ENCODE data around the gene ARPC3.
"Not testable (repeated sequence)": the region's sequence is repeated elsewhere in the genome, so short reads cannot be mapped to it uniquely, and the experiment has no call there.

The ARPC3 gene

DNA sequence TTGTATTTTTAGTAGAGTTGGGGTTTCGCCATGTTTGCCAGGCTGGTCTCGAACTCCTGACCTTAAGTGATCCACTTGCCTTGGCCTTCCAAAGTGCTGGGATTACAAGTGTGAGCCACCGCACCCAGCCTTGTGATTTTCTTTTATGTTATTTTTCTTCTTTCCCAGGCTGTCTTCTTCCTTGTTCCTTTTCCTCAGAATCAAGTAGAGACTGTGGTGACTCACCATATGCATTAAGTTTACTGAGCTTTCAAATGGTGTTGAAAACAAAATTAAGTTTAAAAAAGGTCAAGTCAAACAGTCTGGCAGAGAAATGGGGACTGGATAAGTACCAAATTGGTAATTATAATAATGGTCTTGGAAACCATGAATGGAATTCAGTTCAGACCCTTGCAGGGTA lies 5.7 kb downstream of the ARPC3 start:
- H3K9me3 Mint-ChIP-seq, result no peaks in the 10 kb centered on the region
- no peak overlapping the region for H3K4me3 Mint-ChIP-seq
- peaks cover 36% of the 10 kb centered on the region for H3K4me1 Mint-ChIP-seq
- CTCF ChIA-PET, result interaction anchor here (1.2 kb wide), 1 partner anchor 13 kb away, joined by 3 read pairs; no protein-coding TSS in a partner anchor
- H3K36me3 Mint-ChIP-seq, result peaks cover 40% of the 10 kb centered on the region
- no peak for DNase-seq
- H3K27me3 Mint-ChIP-seq, result no peaks in the 10 kb centered on the region
- H3K27ac Mint-ChIP-seq, result no peak overlapping the region

GRCh38 chr12:110436231-110436630 lies 13.9 kb downstream of the ARPC3 start:
- Mint-ChIP-seq H3K4me1 (peaks cover 5% of the 10 kb centered on the region), H3K36me3 (peaks cover 41% of the 10 kb centered on the region), H3K27me3 (no peaks in the 10 kb centered on the region), H3K9me3 (no peaks in the 10 kb centered on the region), H3K4me3 (no peak overlapping the region), H3K27ac (no peak overlapping the region)
- DNase-seq, result no peak
- CTCF ChIA-PET, result no interaction called here

- H3K36me3 Mint-ChIP-seq, result peaks cover 25% of the 10 kb centered on the region
- DNase-seq, result no peak
- no peaks in the 10 kb centered on the region for H3K9me3 Mint-ChIP-seq
- H3K4me1 Mint-ChIP-seq, result peaks cover 5% of the 10 kb centered on the region
- H3K27ac Mint-ChIP-seq, result peak overlapping the region; percentile 78
- H3K4me3 Mint-ChIP-seq, result no peak overlapping the region
- CTCF ChIA-PET, result interaction anchor here (0.7 to 2.1 kb wide), 39 partner anchors 8 to 362 kb away, joined by 3 to 38 read pairs (median 5); partner anchors contain the start of genes ANAPC7, ARPC3, FAM216A and GPN3
- H3K27me3 Mint-ChIP-seq, result peaks cover 6% of the 10 kb centered on the region
Observed at GRCh38 chr12:110431957-110432587, 18.1 kb downstream of the ARPC3 start.

- CTCF ChIA-PET, result not testable (repeated sequence)
Observed at GRCh38 chr12:110429676-110430075, 20.5 kb downstream of the ARPC3 start.

GRCh38 chr12:110426406-110426805 lies 23.7 kb downstream of the ARPC3 start:
- no peaks in the 10 kb centered on the region for H3K9me3 Mint-ChIP-seq
- CTCF ChIA-PET, result interaction anchor here (1.1 kb wide), 1 partner anchor 325 kb away, joined by 3 read pairs; no protein-coding TSS in a partner anchor
- DNase-seq, result no peak
- no peak overlapping the region for H3K27ac Mint-ChIP-seq
- H3K4me3 Mint-ChIP-seq, result no peak overlapping the region
- no peaks in the 10 kb centered on the region for H3K36me3 Mint-ChIP-seq
- H3K4me1 Mint-ChIP-seq, result peaks cover 2% of the 10 kb centered on the region
- peaks cover 36% of the 10 kb centered on the region for H3K27me3 Mint-ChIP-seq

More at GRCh38 chr12:110429676-110430075, 20.5 kb downstream of the ARPC3 start:
- H3K9me3 Mint-ChIP-seq, H3K4me3 Mint-ChIP-seq, H3K27ac Mint-ChIP-seq, H3K36me3 Mint-ChIP-seq, DNase-seq, H3K4me1 Mint-ChIP-seq: not testable (repeated sequence)
- peaks cover 12% of the 10 kb centered on the region for H3K27me3 Mint-ChIP-seq

DNA sequence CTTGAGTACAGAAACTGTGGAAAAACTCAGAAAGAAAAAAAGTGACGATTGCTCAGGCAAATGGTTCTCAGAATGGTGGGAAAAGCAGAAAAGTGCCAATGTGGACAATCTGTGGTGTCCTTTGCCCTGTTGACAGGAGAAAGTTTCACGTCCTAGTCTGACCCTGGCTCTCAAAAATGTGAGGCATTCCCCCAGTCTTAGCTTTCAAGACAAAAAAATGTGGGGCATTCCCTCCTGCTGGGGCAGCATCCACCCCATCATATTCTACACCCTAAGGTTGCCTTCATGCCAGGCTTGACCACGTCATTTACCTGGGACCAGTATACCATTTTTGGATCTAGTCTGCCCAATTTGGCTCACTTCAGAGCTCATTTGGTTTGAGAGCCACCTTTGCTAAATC lies 25.9 kb downstream of the ARPC3 start:
- Mint-ChIP-seq H3K9me3 (no peaks in the 10 kb centered on the region), H3K27me3 (peaks cover 45% of the 10 kb centered on the region), H3K4me3 (no peak overlapping the region), H3K36me3 (no peaks in the 10 kb centered on the region), H3K27ac (no peak overlapping the region), H3K4me1 (no peaks in the 10 kb centered on the region)
- DNase-seq, result no peak
- CTCF ChIA-PET, result no interaction called here

DNA sequence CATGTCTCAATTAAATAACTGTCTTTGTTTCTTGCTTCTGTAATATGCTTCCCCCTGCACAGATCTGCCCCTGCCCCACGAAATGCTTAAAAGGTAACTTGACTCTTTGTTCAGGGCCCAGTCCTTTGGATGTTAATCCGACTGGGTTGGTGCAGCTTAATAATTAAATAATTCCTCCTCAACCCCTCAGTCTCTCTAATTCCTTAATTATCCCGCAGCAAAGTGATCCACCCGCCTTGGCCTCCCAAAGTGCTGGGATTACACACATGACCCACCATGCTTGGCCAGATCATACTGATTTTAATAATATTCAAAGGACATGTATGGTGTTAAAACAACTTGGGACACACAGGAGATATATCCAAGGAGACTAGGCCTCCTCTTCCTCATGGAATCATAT lies 28.4 kb downstream of the ARPC3 start:
- Mint-ChIP-seq H3K36me3 (no peaks in the 10 kb centered on the region), H3K4me1 (no peaks in the 10 kb centered on the region), H3K27me3 (peaks cover 54% of the 10 kb centered on the region), H3K27ac (no peak overlapping the region), H3K4me3 (no peak overlapping the region), H3K9me3 (no peaks in the 10 kb centered on the region)
- no peak for DNase-seq
- CTCF ChIA-PET, result interaction anchor here (0.6 to 1.0 kb wide), 3 partner anchors 133 to 322 kb away, joined by 3 read pairs; no protein-coding TSS in a partner anchor

DNA sequence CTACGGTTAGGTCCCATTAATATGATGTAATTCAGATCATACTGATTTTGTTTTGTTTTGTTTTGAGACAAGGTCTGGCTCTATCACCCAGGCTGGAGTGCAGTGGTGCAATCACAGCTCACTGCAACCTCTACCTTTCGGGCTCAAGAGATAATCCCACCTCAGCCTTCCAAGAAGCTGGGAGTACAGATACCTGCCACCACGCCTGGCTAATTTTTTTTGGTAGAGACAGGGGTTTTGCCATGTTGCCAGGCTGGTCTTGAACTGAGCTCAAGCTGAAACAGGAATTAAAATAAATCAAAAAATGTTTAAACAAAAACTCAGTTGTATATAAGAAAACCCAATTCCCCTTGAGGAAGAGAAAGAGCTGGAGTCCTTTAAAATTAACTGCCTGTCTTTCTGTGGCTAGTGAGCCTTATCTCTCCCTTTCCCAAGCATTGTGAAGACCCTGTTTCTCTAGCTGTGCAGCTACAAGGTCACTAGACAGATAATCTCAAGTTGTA lies 28.9 kb downstream of the ARPC3 start:
- Mint-ChIP-seq H3K4me3 (no peak overlapping the region), H3K36me3 (no peaks in the 10 kb centered on the region), H3K27me3 (peaks cover 54% of the 10 kb centered on the region), H3K4me1 (no peaks in the 10 kb centered on the region), H3K9me3 (no peaks in the 10 kb centered on the region), H3K27ac (no peak overlapping the region)
- no peak for DNase-seq
- CTCF ChIA-PET, result interaction anchor here (0.6 to 1.0 kb wide), 3 partner anchors 10 to 320 kb away, joined by 3 to 6 read pairs (median 3); no protein-coding TSS in a partner anchor

DNA sequence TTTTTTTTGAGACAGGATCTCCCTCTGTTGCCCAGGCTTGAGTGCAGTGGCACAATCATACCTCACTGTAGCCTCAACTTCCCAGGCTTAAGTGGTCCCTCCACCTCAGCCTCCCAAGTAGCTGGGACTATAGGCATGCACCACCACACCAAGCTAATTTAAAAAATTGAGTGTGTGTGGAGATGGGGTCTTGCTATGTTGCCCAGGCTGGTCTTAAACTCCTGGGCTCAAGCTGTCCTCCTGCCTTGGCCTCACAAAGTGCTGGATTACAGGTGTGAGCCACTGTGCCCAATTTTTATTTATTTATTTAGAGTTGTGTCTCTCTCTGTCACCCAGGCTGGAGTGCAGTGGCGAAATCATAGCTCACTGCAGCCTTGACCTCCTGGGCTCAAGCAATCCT lies 29.5 kb downstream of the ARPC3 start:
- H3K27ac Mint-ChIP-seq, H3K4me1 Mint-ChIP-seq, H3K4me3 Mint-ChIP-seq, DNase-seq, H3K9me3 Mint-ChIP-seq, H3K36me3 Mint-ChIP-seq: not testable (repeated sequence)
- CTCF ChIA-PET, result interaction anchor here (0.8 to 1.0 kb wide), 2 partner anchors 10 to 319 kb away, joined by 3 to 6 read pairs; no protein-coding TSS in a partner anchor
- peaks cover 54% of the 10 kb centered on the region for H3K27me3 Mint-ChIP-seq

DNA sequence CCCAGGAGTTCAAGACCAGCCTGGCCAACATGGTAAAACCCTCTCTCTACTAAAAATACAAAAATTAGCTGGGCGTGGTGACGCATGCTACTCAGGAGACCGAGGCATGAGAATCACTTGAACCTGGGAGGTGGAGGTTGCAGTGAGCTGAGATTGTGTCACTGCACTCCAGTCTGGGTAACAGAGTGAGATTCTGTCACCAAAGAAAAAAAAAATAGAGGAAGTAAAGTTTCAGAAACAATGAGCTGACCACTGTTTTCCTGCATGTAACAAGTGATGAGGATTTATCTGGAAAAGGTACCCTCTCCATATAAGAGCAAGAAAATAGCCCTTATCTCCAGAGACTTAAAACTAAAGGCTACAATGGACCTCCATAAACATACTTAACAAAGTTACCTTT lies 33.0 kb downstream of the ARPC3 start:
- not testable (repeated sequence) for H3K4me1 Mint-ChIP-seq, H3K4me3 Mint-ChIP-seq, H3K36me3 Mint-ChIP-seq, DNase-seq, H3K9me3 Mint-ChIP-seq, H3K27ac Mint-ChIP-seq
- CTCF ChIA-PET, result interaction anchor here (1.4 kb wide), 1 partner anchor 15 kb away, joined by 3 read pairs; no protein-coding TSS in a partner anchor
- H3K27me3 Mint-ChIP-seq, result peaks cover 30% of the 10 kb centered on the region

DNA sequence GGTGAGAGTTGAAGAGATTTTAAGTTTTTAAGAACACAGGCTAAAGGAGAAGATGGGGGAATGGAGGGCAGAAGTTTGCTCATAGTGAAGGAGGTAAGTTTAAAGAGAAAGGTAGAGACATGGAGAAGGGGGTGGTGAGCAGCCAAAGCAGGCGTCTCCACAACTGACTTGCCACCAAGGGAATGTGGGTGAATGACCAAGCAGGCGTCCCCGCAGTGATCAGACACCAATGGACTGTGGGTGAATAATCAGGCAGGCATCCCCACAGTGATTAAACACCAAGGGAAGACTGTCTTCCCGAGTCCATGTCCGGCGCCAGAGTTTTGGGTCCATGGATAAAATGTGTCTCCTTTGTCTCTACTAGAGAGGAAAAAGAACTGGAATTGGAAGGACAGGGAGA lies 40.1 kb downstream of the ARPC3 start:
- H3K4me1 Mint-ChIP-seq, H3K27ac Mint-ChIP-seq, H3K36me3 Mint-ChIP-seq, DNase-seq, CTCF ChIA-PET, H3K9me3 Mint-ChIP-seq, H3K4me3 Mint-ChIP-seq: not testable (repeated sequence)
- peaks cover 16% of the 10 kb centered on the region for H3K27me3 Mint-ChIP-seq

GRCh38 chr12:110405126-110405662 lies 44.9 kb downstream of the ARPC3 start:
- H3K27ac Mint-ChIP-seq, H3K9me3 Mint-ChIP-seq, DNase-seq, H3K27me3 Mint-ChIP-seq, H3K4me3 Mint-ChIP-seq: not testable (repeated sequence)
- CTCF ChIA-PET, result interaction anchor here (1.2 kb wide), 1 partner anchor 26 kb away, joined by 6 read pairs; no protein-coding TSS in a partner anchor
- peaks cover 31% of the 10 kb centered on the region for H3K4me1 Mint-ChIP-seq
- H3K36me3 Mint-ChIP-seq, result peaks cover 13% of the 10 kb centered on the region

DNA sequence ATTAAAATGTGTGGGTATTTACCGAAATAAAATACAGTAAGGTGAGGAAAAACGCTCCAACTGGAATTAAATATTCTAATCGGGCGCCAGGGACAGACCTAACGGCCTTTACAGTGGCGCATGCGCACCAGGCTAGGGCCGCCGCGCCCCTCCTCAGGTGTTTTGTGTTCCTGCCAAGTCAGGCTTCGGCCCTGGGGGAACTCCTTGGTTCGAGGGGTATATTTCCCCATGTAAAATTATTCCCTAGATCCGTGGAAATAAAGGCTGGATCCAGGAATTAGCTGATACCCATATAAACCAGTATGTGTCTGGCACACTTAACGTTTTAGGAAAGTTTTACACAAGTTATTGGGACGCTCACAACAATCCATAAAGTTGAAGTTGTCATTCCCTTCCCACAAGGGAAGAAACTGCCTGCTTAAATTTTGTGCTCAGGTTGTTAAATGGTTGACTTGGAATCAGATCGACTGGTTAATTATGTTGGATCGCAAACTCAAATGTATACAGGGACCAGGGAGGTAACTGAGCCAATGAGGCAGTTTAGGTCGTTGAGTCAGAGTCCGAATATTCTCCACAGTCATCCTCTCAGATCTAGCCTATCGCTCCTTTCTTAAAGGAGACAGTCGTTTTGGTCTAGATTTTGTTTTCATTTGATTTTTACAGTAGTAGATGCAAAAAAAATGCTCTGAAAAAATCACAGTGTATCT lies 46.0 kb downstream of the ARPC3 start:
- CTCF ChIA-PET, result interaction anchor here (1.2 to 1.8 kb wide), 2 partner anchors 27 kb away, joined by 5 to 6 read pairs; no protein-coding TSS in a partner anchor
- Mint-ChIP-seq H3K4me1 (peaks cover 37% of the 10 kb centered on the region), H3K27me3 (no peaks in the 10 kb centered on the region), H3K4me3 (peak overlapping the region; percentile 91), H3K9me3 (no peaks in the 10 kb centered on the region), H3K27ac (peak overlapping the region; percentile 99), H3K36me3 (peaks cover 18% of the 10 kb centered on the region)
- DNase-seq, result peak; percentile 85

Data from activated naive CD4-positive, alpha-beta T cell treated with anti-CD3 and anti-CD28 coated beads, Interleukin-2, amount 10 ng/mL, durations not matched to agents 7 days and 5 days (primary cell).